GM21619 (cell line): ENCODE data around the gene VENTX.

Source experiments
- ATAC-seq: cut with Tn5 transposase; IDR thresholded peaks from one replicate; pipeline ENCODE4 v1.9.1; 2021; ENCODE audit not compliant: unreplicated experiment

VENTX gene

GRCh38 chr10:133237588-133238465, at the start of gene VENTX:
VENTX (plus strand) TSS chr10:133237855; CDS start chr10:133237915, 60 bp downstream.
- no peak for ATAC-seq

- no peak for ATAC-seq
Observed at GRCh38 chr10:133187906-133188681, 49.6 kb upstream of the VENTX start.

GRCh38 chr10:133189256-133189655, 48.4 kb upstream of the VENTX start:
- ATAC-seq: no peak

GRCh38 chr10:133189726-133190125, 47.9 kb upstream of the VENTX start:
- no peak for ATAC-seq

GRCh38 chr10:133190225-133190624, 47.4 kb upstream of the VENTX start:
- ATAC-seq: no peak

GRCh38 chr10:133191651-133192050, 46.0 kb upstream of the VENTX start:
- no peak for ATAC-seq

GRCh38 chr10:133194151-133194550, 43.5 kb upstream of the VENTX start:
- no peak for ATAC-seq

GRCh38 chr10:133195096-133195495, 42.6 kb upstream of the VENTX start:
- no peak for ATAC-seq

- ATAC-seq: no peak
Observed at GRCh38 chr10:133195611-133196010, 42.0 kb upstream of the VENTX start.

GRCh38 chr10:133196221-133196915, 41.3 kb upstream of the VENTX start:
- ATAC-seq: no peak

- ATAC-seq: no peak
Observed at GRCh38 chr10:133196936-133197758, 40.5 kb upstream of the VENTX start.

GRCh38 chr10:133197786-133198185, 39.9 kb upstream of the VENTX start:
- no peak for ATAC-seq

- no peak for ATAC-seq
Observed at GRCh38 chr10:133198206-133198605, 39.4 kb upstream of the VENTX start.

GRCh38 chr10:133198621-133199487, 38.8 kb upstream of the VENTX start:
- ATAC-seq: no peak

GRCh38 chr10:133199488-133199885, 38.2 kb upstream of the VENTX start:
- no peak for ATAC-seq

GRCh38 chr10:133199992-133200611, 37.6 kb upstream of the VENTX start:
- ATAC-seq: no peak

GRCh38 chr10:133200621-133201031, 37.0 kb upstream of the VENTX start:
- ATAC-seq: no peak

GRCh38 chr10:133201151-133201947, 36.3 kb upstream of the VENTX start:
- no peak for ATAC-seq
